ENCODE results near the gene NUP85. TPM values are rescaled to one million over a fixed set of nuclear protein-coding genes. Genes with fewer than 3 reads are reported as not detected.

The NUP85 gene
- total and polyA plus RNA-seq, 2 of the 4 experiments (the other 2 are of a cell fraction), result 29.4 to 54.4 TPM

DNA sequence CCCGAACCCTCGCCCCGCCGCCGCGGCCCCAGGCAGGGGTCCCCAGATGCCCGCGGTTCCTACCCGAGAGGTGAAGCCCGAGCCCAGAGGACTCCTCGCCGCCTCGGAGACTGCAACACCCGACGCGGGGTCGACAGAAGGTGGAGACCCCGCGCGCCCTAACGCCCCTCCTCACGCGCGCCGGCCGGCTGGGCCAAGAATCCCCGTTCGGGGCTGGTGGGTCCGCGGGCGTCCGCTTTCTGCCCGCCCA is 23.2 kb upstream of the NUP85 start:
- Histone ChIP-seq H3K79me1 (ENCODE audit: low read depth in 1 of 2, low read length in 2 of 2) (peaks cover 3 to 29% of the 10 kb centered on the region in 2 experiments; a peak in 3 of 4 replicates), H3K27ac (ENCODE audit: insufficient read depth, low read length) (peak overlapping the region; percentile 83), H4K91ac (ENCODE audit: insufficient read depth, low read depth, low read length) (no peak overlapping the region), H2BK20ac (ENCODE audit: low read depth, low read length) (no peak overlapping the region), H3K23ac (ENCODE audit: low read depth, low read length) (peak overlapping the region; percentile 41; the same call in 1 of the 2 replicates), H3K4me2 (ENCODE audit: low read depth, low read length) (peak overlapping the region; percentile 98; the same call in 1 of the 2 replicates), H4K5ac (ENCODE audit: low read depth, low read length) (no peak overlapping the region), H2AK5ac (ENCODE audit: low read depth, low read length) (peak overlapping the region; percentile 78), H2AFZ (replicated peaks; ENCODE audit: low read length, poor library complexity) (peak overlapping the region; percentile 91), H3K9ac (ENCODE audit: low read depth, low read length) (peak overlapping the region; percentile 91), H2BK15ac (ENCODE audit: low read depth, low read length) (no peak overlapping the region), H3K56ac (ENCODE audit: extremely low read depth, insufficient read depth, low read length) (no peak overlapping the region), H3K4me3 (ENCODE audit: insufficient read depth, low read depth, low read length) (peak overlapping the region; percentile 98), H3K27me3 (ENCODE audit: control insufficient read depth, insufficient read depth, low read length) (no peaks in the 10 kb centered on the region), H3K14ac (replicated peaks; ENCODE audit: low read depth, low read length) (peak overlapping the region; percentile 92), H3K18ac (ENCODE audit: low read depth, low read length) (no peak overlapping the region), H3K9me3 (ENCODE audit: control insufficient read depth, insufficient read depth, low read length) (no peaks in the 10 kb centered on the region), H3K36me3 (ENCODE audit: control insufficient read depth, insufficient read depth, low read length) (peaks cover 19% of the 10 kb centered on the region), H3K9me1 (ENCODE audit: insufficient read depth, low read length) (peaks cover 8% of the 10 kb centered on the region; the same call in 1 of the 2 replicates), H2BK120ac (ENCODE audit: low read depth, low read length) (no peak overlapping the region), H3K4ac (ENCODE audit: low read depth, low read length) (peak overlapping the region; percentile 96), H2BK5ac (ENCODE audit: low read depth, low read length, poor library complexity, severe bottlenecking) (peak overlapping the region; percentile 82), H2AK9ac (replicated peaks; ENCODE audit: low read depth, low read length, poor library complexity) (peak overlapping the region; percentile 100), H4K8ac (ENCODE audit: low read depth in 2 of 2, low read length in 2 of 2) (no peak overlapping the region; a peak in 1 of 4 replicates), H4K20me1 (ENCODE audit: insufficient read depth, low read length) (peaks cover 38% of the 10 kb centered on the region), H3K4me1 (ENCODE audit: control insufficient read depth, insufficient read depth, low read length) (no peaks in the 10 kb centered on the region)
- BruUV-seq (replicated peaks), result no TSS peak
- POLR2A ChIA-PET (ENCODE audit: unreplicated experiment), result no interaction called here
- in situ Hi-C loops (cut with MboI; ENCODE audit: low sequenced_read_pairs), result no loop called here
- ATAC-seq (ENCODE audit: low read depth) (peak; percentile 2), DNase-seq (no peak)
- intact Hi-C loops (cut with micrococcal nuclease), result no loop called here
- dilution Hi-C loops (cut with HindIII; ENCODE audit: low sequenced_read_pairs, unreplicated experiment), result no loop called here
- TF ChIP-seq MAZ (IDR thresholded peaks at IDR 0.05; ENCODE audit: borderline replicate concordance, low read depth, low read length) (no peak), RAD21 (IDR thresholded peaks at IDR 0.05; ENCODE audit: low read length) (no peak), MAFK (IDR thresholded peaks at IDR 0.05; ENCODE audit: low read depth, low read length) (no peak), CHD1 (IDR thresholded peaks at IDR 0.05; ENCODE audit: low read depth, low read length) (no peak), FOS (IDR thresholded peaks at IDR 0.05; ENCODE audit: low read depth, low read length) (no peak)
- 0% methylated on average over 17 of the region's 33 CpGs; no CpG with 5 or more reads in 1 of the 2 experiments for WGBS, 2 experiments (ENCODE audit: extremely low coverage in 2 of 2, insufficient read length in 1 of 2)
- CTCF ChIA-PET, result no interaction called here
